HEK293 (cell line): ENCODE results near the gene IPO11.
A peak's percentile ranks its signal among the peaks of the same experiment; 100 is the strongest.

Experiments used
- CTCF ChIA-PET: fragments of 350-600 bp; formaldehyde crosslinking; extraction: SDS; loops from one replicate; lab custom pipeline; 2021; ENCODE audit warnings: antibody characterized with exemption; lab: Yijun Ruan, JAX
- POLR2A ChIA-PET: fragments of 300-600 bp; formaldehyde crosslinking; extraction: SDS; loops from one replicate; lab custom pipeline; 2020; ENCODE audit warnings: antibody characterized with exemption, inconsistent platforms; lab: Yijun Ruan, JAX
- H3K27ac ChIP-seq: fragments of 200-500 bp; sonication (Bioruptor generic); 2 replicates; pipeline ENCODE4 v1.5.1; 2014; ENCODE audit warnings: low read depth, low read length, control low read depth, inconsistent platforms; ENCODE audit errors: extremely low read depth
- H3K36me3 ChIP-seq, 2 experiments: fragments of 200-500 bp in 1 of 2; sonication (Bioruptor generic) in 1 of 2; 1 replicate in 1 of 2; 2 replicates in 1 of 2; pipeline ENCODE4 v1.5.1; 2014 to 2017; ENCODE audit warnings: inconsistent platforms in 2 of 2, low read length in 2 of 2; ENCODE audit not compliant: control insufficient read depth in 2 of 2, insufficient read depth in 1 of 2
- H3K4me1 ChIP-seq: fragments of 200-500 bp; sonication (Bioruptor generic); 2 replicates; pipeline ENCODE4 v1.5.1; 2014; ENCODE audit warnings: mild to moderate bottlenecking, low read length, inconsistent platforms; ENCODE audit not compliant: control insufficient read depth, insufficient read depth
- H3K4me3 ChIP-seq: 2 replicates; pipeline ENCODE4 v1.5.1; 2011; ENCODE audit warnings: low read depth, mild to moderate bottlenecking, control low read depth, low read length, moderate library complexity
- H3K9me3 ChIP-seq: fragments of 200-500 bp; sonication (Bioruptor generic); 2 replicates; pipeline ENCODE4 v1.5.1; 2014; ENCODE audit warnings: low read depth, low read length, inconsistent platforms; ENCODE audit not compliant: control insufficient read depth, insufficient read depth
- CTCF ChIP-seq: fragments of 450-650 bp; formaldehyde crosslinking; IDR thresholded peaks from 2 replicates; pipeline ENCODE4 v1.5.1; 2016; ENCODE audit warnings: missing biosample characterization, missing genetic modification characterization
- KLF16 ChIP-seq: fragments of 450-650 bp; formaldehyde crosslinking; IDR thresholded peaks from 2 replicates; pipeline ENCODE4 v1.5.1; 2017; ENCODE audit warnings: missing biosample characterization, missing genetic modification characterization
- REPIN1 ChIP-seq: fragments of 450-650 bp; formaldehyde crosslinking; IDR thresholded peaks from 2 replicates; pipeline ENCODE4 v1.5.1; 2017; ENCODE audit warnings: missing biosample characterization, missing genetic modification characterization, low read depth
- SP7 ChIP-seq: fragments of 450-650 bp; formaldehyde crosslinking; IDR thresholded peaks from 2 replicates; pipeline ENCODE4 v1.5.1; 2016; ENCODE audit warnings: missing biosample characterization, missing genetic modification characterization
- TRIM28 ChIP-seq: IDR thresholded peaks from 2 replicates; pipeline ENCODE4 v1.6.1; 2011; ENCODE audit warnings: low read length, control low read depth, borderline replicate concordance
- ZIC2 ChIP-seq: fragments of 450-650 bp; formaldehyde crosslinking; IDR thresholded peaks from 2 replicates; pipeline ENCODE4 v1.5.1; 2016; ENCODE audit warnings: missing biosample characterization, missing genetic modification characterization
- ZNF155 ChIP-seq: fragments of 450-650 bp; formaldehyde crosslinking; IDR thresholded peaks from 2 replicates; pipeline ENCODE4 v1.5.1; 2016; ENCODE audit warnings: missing biosample characterization, missing genetic modification characterization
- ZNF449 ChIP-seq: fragments of 450-650 bp; formaldehyde crosslinking; IDR thresholded peaks from 2 replicates; pipeline ENCODE4 v1.5.1; 2017; ENCODE audit warnings: missing biosample characterization, mild to moderate bottlenecking, missing genetic modification characterization, moderate library complexity
- ZNF48 ChIP-seq: fragments of 450-650 bp; formaldehyde crosslinking; IDR thresholded peaks from 2 replicates; pipeline ENCODE4 v1.5.1; 2016; ENCODE audit warnings: missing biosample characterization, missing genetic modification characterization
- ZNF558 ChIP-seq: fragments of 450-650 bp; formaldehyde crosslinking; IDR thresholded peaks from 2 replicates; pipeline ENCODE4 v1.5.1; 2016; ENCODE audit warnings: missing biosample characterization, missing genetic modification characterization
- ZNF629 ChIP-seq: fragments of 450-650 bp; formaldehyde crosslinking; IDR thresholded peaks from 2 replicates; pipeline ENCODE4 v1.5.1; 2017; ENCODE audit warnings: missing biosample characterization, missing genetic modification characterization
- ZNF654 ChIP-seq: fragments of 450-650 bp; formaldehyde crosslinking; IDR thresholded peaks from 2 replicates; pipeline ENCODE4 v1.5.1; 2016; ENCODE audit warnings: low read depth, missing biosample characterization, missing genetic modification characterization
- ZNF664 ChIP-seq: fragments of 450-650 bp; formaldehyde crosslinking; IDR thresholded peaks from 2 replicates; pipeline ENCODE4 v1.5.1; 2016; ENCODE audit warnings: missing biosample characterization, missing genetic modification characterization
- ZNF707 ChIP-seq: fragments of 450-650 bp; formaldehyde crosslinking; IDR thresholded peaks from 2 replicates; pipeline ENCODE4 v1.5.1; 2016; ENCODE audit warnings: missing biosample characterization, missing genetic modification characterization
- ZNF792 ChIP-seq: fragments of 450-650 bp; formaldehyde crosslinking; IDR thresholded peaks from 2 replicates; pipeline ENCODE4 v1.5.1; 2016; ENCODE audit warnings: missing biosample characterization, missing genetic modification characterization
- ZNF830 ChIP-seq: fragments of 450-650 bp; IDR thresholded peaks from 2 replicates; pipeline ENCODE4 v1.5.0; 2018; ENCODE audit warnings: missing biosample characterization, missing genetic modification characterization, low read depth, mild to moderate bottlenecking, moderate library complexity
- ZNF843 ChIP-seq: fragments of 450-650 bp; formaldehyde crosslinking; IDR thresholded peaks from 2 replicates; pipeline ENCODE4 v1.5.1; 2016; ENCODE audit warnings: missing biosample characterization, missing genetic modification characterization
- TF ChIP-seq, protein P1 (sequence below): fragments of 450-650 bp; formaldehyde crosslinking; IDR thresholded peaks from 2 replicates; pipeline ENCODE4 v1.5.1; 2016; ENCODE audit warnings: missing biosample characterization, missing genetic modification characterization
- TF ChIP-seq, protein P2 (sequence below): fragments of 450-650 bp; formaldehyde crosslinking; IDR thresholded peaks from 2 replicates; pipeline ENCODE4 v1.5.1; 2016; ENCODE audit warnings: missing biosample characterization, missing genetic modification characterization, low read depth
- TF ChIP-seq, protein P3 (sequence below): fragments of 450-650 bp; formaldehyde crosslinking; IDR thresholded peaks from 2 replicates; pipeline ENCODE4 v1.5.1; 2017; ENCODE audit warnings: missing biosample characterization, missing genetic modification characterization
- TF ChIP-seq, protein P4 (sequence below): fragments of 450-650 bp; formaldehyde crosslinking; IDR thresholded peaks from 2 replicates; pipeline ENCODE4 v1.5.1; 2016; ENCODE audit warnings: missing biosample characterization, missing genetic modification characterization

The IPO11 gene

DNA sequence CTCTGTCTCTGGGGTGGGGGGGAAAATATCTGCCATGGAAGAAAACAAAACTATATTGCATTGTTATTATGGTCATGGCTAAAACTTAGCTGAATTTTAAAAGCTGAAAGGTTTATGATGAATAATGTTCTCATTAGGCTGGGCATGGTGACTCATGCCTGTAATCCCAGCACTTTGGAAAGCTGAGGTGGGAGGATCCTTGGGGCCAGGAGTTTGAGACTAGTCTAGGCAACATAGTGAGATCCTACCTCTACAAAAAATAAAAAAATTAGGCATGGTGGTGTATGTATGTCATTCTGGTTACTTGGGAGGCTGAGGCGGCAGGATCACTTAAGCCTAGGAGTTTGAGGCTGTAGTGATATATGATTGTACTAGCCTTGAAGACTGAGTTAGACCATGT lies 44.5 kb downstream of the IPO11 start:
- Histone ChIP-seq H3K4me3 (no peak overlapping the region), H3K9me3 (no peaks in the 10 kb centered on the region), H3K36me3 (peaks cover 0 to 13% of the 10 kb centered on the region in 2 experiments; a peak in 2 of 3 replicates), H3K27ac (no peak overlapping the region), H3K4me1 (no peaks in the 10 kb centered on the region)
- CTCF ChIA-PET, result interaction anchor here (0.5 to 0.7 kb wide), 4 partner anchors 104 to 938 kb away, joined by 3 to 7 read pairs (median 4); no protein-coding TSS in a partner anchor
- TF ChIP-seq ZNF830 (no peak), ZNF155 (no peak), ZNF629 (tag by site-specific recombination) (0 out of 2 replicates have a peak, but pooled peaks have one; percentile 13), ZNF843 (tag by site-specific recombination) (no peak), ZNF707 (tag by site-specific recombination) (no peak), ZIC2 (tag by site-specific recombination) (no peak), SP7 (tag by site-specific recombination) (peak; percentile 57), ZNF449 (tag by site-specific recombination) (no peak), ZNF48 (tag by site-specific recombination) (no peak), REPIN1 (tag by site-specific recombination) (no peak), KLF16 (tag by site-specific recombination) (no peak), ZNF558 (no peak), TRIM28 (no peak)
- TF ChIP-seq, protein P1, sequence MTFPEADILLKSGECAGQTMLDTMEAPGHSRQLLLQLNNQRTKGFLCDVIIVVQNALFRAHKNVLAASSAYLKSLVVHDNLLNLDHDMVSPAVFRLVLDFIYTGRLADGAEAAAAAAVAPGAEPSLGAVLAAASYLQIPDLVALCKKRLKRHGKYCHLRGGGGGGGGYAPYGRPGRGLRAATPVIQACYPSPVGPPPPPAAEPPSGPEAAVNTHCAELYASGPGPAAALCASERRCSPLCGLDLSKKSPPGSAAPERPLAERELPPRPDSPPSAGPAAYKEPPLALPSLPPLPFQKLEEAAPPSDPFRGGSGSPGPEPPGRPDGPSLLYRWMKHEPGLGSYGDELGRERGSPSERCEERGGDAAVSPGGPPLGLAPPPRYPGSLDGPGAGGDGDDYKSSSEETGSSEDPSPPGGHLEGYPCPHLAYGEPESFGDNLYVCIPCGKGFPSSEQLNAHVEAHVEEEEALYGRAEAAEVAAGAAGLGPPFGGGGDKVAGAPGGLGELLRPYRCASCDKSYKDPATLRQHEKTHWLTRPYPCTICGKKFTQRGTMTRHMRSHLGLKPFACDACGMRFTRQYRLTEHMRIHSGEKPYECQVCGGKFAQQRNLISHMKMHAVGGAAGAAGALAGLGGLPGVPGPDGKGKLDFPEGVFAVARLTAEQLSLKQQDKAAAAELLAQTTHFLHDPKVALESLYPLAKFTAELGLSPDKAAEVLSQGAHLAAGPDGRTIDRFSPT (tag by site-specific recombination), result 0 out of 2 replicates have a peak, but pooled peaks have one; percentile 48
- TF ChIP-seq, protein P2, sequence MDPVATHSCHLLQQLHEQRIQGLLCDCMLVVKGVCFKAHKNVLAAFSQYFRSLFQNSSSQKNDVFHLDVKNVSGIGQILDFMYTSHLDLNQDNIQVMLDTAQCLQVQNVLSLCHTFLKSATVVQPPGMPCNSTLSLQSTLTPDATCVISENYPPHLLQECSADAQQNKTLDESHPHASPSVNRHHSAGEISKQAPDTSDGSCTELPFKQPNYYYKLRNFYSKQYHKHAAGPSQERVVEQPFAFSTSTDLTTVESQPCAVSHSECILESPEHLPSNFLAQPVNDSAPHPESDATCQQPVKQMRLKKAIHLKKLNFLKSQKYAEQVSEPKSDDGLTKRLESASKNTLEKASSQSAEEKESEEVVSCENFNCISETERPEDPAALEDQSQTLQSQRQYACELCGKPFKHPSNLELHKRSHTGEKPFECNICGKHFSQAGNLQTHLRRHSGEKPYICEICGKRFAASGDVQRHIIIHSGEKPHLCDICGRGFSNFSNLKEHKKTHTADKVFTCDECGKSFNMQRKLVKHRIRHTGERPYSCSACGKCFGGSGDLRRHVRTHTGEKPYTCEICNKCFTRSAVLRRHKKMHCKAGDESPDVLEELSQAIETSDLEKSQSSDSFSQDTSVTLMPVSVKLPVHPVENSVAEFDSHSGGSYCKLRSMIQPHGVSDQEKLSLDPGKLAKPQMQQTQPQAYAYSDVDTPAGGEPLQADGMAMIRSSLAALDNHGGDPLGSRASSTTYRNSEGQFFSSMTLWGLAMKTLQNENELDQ, result no peak
- TF ChIP-seq, protein P3, sequence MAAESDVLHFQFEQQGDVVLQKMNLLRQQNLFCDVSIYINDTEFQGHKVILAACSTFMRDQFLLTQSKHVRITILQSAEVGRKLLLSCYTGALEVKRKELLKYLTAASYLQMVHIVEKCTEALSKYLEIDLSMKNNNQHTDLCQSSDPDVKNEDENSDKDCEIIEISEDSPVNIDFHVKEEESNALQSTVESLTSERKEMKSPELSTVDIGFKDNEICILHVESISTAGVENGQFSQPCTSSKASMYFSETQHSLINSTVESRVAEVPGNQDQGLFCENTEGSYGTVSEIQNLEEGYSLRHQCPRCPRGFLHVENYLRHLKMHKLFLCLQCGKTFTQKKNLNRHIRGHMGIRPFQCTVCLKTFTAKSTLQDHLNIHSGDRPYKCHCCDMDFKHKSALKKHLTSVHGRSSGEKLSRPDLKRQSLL (tag by site-specific recombination), result no peak
- POLR2A ChIA-PET, result no interaction called here

- TF ChIP-seq ZNF664 (tag by site-specific recombination) (peak; percentile 63; the same call in 1 of the 2 replicates), ZNF792 (tag by site-specific recombination) (no peak), CTCF (tag by site-specific recombination) (peak; percentile 36; the same call in 1 of the 2 replicates), ZNF654 (tag by site-specific recombination) (peak; percentile 88), ZNF155 (no peak)
- TF ChIP-seq, protein P4, sequence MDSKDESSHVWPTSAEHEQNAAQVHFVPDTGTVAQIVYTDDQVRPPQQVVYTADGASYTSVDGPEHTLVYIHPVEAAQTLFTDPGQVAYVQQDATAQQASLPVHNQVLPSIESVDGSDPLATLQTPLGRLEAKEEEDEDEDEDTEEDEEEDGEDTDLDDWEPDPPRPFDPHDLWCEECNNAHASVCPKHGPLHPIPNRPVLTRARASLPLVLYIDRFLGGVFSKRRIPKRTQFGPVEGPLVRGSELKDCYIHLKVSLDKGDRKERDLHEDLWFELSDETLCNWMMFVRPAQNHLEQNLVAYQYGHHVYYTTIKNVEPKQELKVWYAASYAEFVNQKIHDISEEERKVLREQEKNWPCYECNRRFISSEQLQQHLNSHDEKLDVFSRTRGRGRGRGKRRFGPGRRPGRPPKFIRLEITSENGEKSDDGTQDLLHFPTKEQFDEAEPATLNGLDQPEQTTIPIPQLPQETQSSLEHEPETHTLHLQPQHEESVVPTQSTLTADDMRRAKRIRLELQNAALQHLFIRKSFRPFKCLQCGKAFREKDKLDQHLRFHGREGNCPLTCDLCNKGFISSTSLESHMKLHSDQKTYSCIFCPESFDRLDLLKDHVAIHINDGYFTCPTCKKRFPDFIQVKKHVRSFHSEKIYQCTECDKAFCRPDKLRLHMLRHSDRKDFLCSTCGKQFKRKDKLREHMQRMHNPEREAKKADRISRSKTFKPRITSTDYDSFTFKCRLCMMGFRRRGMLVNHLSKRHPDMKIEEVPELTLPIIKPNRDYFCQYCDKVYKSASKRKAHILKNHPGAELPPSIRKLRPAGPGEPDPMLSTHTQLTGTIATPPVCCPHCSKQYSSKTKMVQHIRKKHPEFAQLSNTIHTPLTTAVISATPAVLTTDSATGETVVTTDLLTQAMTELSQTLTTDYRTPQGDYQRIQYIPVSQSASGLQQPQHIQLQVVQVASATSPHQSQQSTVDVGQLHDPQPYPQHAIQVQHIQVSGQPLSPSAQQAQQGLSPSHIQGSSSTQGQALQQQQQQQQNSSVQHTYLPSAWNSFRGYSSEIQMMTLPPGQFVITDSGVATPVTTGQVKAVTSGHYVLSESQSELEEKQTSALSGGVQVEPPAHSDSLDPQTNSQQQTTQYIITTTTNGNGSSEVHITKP, result no peak
- Histone ChIP-seq H3K4me1 (no peaks in the 10 kb centered on the region), H3K36me3 (peaks cover 0 to 9% of the 10 kb centered on the region in 2 experiments; a peak in 1 of 3 replicates), H3K27ac (no peak overlapping the region), H3K9me3 (no peaks in the 10 kb centered on the region), H3K4me3 (no peak overlapping the region)
- ChIA-PET POLR2A (no interaction called here), CTCF (interaction anchor here (0.5 to 2.4 kb wide), 25 partner anchors 8 to 907 kb away, joined by 3 to 14 read pairs (median 4); no protein-coding TSS in a partner anchor)
These were observed 48.0 kb downstream of the IPO11 start for GRCh38 chr5:62460578-62460983.
